Mesenteric fat pad (tissue), 1 donor: Measurements from ENCODE around the gene SLC34A2. TPM values are rescaled to one million over a fixed set of nuclear protein-coding genes. Genes with fewer than 3 reads are reported as not detected.

Experiments used
- DNase-seq: peaks from one replicate; pipeline ENCODE4 v3.0.0-alpha.2; 2020; ENCODE audit warnings: low spot score
- total RNA-seq: library from RNA; stranded (reverse); fragmentation: NEBNext Ultra II Directional; extraction: Animal tissue kit (Norgen Biotek cat#: 25700); gene quantifications from one replicate; pipeline ENCODE4 v1.2.1, GENCODE V29; 2021
- donor health status: DM: yes; HTN: yes; CAD: no.

Gene SLC34A2
- total RNA-seq, 1 donor from 2014 or later: not detected

GRCh38 chr4:25723409-25723808 is 67.8 kb downstream of the SLC34A2 start:
- no peak for DNase-seq

- no peak for DNase-seq
Measured at GRCh38 chr4:25725870-25726269, 70.2 kb downstream of the SLC34A2 start.

GRCh38 chr4:25727711-25728493 is 72.3 kb downstream of the SLC34A2 start:
- no peak for DNase-seq

Other genes with a start within 250 kb of the SLC34A2 start
- gene SEL1L3, start 207.1 kb downstream of the SLC34A2 start, total RNA-seq: 13.7 TPM